Hippocampal formation (tissue), 2 donors: ENCODE data around the gene REG1A.

Experiments
- DNase-seq, 2 donors: peaks; one replicate each; lab custom pipeline; 2025; lab: John Stamatoyannopoulos, UW

Gene REG1A

DNA sequence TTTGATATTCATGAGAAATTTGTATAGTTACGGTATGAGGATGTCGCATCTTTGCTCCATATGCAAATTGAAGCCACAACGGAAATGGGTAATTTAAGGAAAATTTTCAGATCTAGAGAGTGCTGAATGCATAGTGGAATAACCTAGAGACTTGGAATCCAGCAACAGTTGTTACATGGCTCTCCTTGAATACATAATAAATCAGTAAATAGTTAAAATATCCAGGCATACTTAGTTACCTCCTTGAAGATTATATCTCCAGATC is 5.4 kb downstream of the REG1A start:
- no peak for DNase-seq

- no peak for DNase-seq
Observed at GRCh38 chr2:79128406-79128805, 8.1 kb downstream of the REG1A start.

- DNase-seq: no peak
Observed at GRCh38 chr2:79129260-79129659, 9.0 kb downstream of the REG1A start.

DNA sequence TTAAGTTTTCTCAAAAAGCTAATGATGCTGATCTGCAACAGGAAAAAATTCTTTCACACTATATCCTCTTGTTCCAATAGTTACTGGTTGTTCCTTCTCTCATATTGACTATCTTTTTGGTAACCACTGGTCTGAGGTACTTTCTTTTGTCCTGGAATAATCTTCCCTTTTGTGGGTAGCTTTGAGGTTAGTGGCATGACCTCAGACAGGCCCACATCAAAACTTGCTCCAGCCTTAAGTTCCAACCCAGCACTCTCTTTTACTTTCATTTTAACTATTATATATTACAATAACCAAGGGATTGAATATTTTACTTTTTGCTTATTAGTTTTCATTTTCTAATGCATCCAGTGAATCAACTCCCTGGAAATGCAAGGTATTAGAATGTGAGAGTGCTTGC is 9.5 kb downstream of the REG1A start:
- DNase-seq: no peak

GRCh38 chr2:79131687-79132086 is 11.4 kb downstream of the REG1A start:
- DNase-seq: no peak

- no peak for DNase-seq
Observed at GRCh38 chr2:79138385-79138784, 18.1 kb downstream of the REG1A start.

DNA sequence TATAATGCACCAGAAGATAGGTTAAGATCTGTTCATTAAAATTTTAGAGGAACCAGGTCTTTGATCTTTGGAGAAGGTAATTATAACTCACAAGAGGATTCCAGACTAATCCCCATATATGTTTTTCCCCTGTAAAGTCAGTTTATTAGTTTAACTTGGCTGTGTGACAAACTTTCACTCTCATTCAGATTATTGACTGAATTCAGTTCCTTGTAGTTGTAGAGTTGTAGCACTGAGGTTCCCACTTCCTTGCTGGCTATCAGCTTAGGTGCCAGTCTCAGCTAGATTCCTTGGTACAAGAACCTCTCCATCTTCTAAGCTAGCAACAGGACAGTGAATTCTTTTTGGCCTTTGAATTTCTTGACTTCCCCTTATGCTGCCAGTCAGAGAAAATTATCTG is 19.1 kb downstream of the REG1A start:
- no peak for DNase-seq

GRCh38 chr2:79155826-79156476 is 35.7 kb downstream of the REG1A start:
- no peak for DNase-seq

DNA sequence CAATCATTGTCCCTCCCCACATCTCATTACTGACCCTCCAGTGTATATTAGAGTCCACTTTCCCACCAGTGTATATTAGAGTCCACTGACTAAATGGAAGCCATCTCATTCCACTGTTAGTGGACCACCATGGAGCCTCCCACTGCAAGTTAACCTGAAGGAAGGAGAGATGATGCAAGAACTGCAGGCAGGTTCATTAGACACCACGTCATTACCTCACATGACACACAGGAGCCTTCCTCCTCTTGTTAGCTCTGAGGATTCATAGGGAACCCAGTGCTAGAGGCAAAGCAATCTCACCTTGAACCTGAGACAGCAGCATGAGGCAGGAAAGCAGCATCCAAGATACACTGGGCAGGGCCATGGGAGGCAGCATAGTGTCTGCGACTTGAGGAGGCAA is 38.7 kb downstream of the REG1A start:
- no peak for DNase-seq

- no peak for DNase-seq
Observed at GRCh38 chr2:79159653-79160052, 39.4 kb downstream of the REG1A start, which contains the start of gene REG3A. Gene REG3A, minus strand, starts transcription at chr2:79159753. Its CDS starts 348 bp downstream, at chr2:79159405.

- no peak for DNase-seq
Observed at GRCh38 chr2:79162132-79162531, 41.8 kb downstream of the REG1A start.

DNA sequence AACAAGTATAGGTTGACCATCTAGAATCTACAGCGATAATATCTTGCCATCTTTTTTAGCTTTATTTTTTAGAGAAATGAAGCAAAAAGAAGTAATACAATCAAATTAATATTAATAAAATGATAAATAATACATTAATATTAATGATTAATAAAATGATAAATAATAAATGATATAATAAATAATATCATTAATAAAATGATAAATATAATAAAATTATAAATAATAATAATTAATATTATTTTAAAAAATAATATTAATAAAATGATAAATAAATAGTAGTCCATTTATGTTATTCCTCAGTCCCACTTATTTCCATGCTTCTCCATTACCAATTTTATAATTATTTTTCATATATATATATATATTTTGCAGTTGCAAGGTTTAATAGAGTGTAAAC is 42.5 kb downstream of the REG1A start:
- no peak for DNase-seq

DNA sequence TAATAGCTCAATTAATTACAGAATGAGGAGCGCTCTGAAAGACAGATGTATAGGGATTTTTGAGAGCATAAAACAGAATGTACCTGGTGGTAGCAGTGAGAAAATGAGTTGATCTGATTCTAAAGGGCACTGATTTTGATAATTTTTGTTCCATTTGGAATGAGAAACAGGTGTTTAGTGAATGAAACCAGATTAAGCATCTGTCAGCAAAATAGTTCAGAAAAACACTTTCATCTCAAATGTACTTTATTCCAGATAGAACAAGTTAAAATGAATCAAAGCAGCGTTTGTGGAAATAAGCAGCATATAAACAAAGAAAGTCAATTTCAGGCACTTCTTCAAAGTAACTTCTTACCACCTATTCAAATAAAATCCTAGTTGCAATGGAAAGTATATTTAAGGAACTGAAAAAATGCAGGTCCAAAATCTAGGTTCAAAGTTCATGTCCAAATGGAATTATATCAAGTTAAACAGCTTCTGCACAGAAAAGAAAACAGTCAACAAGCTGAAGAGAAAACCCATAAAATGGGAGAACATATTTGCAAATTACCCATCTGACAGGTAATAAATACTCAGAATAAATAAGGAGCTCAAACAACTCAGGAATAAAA is 51.2 kb downstream of the REG1A start:
- DNase-seq: no peak
